HG03025 (cell line): ENCODE results near the gene ELOVL5.
"Not testable (repeated sequence)": the region's sequence is repeated elsewhere in the genome, so short reads cannot be mapped to it uniquely, and the experiment has no call there.

Experiments
- ATAC-seq: cut with Tn5 transposase; IDR thresholded peaks from one replicate; pipeline ENCODE4 v1.9.1; 2021; ENCODE audit warnings: mild to moderate bottlenecking, moderate library complexity; ENCODE audit not compliant: unreplicated experiment, low FRiP score

ELOVL5 gene, protein sequence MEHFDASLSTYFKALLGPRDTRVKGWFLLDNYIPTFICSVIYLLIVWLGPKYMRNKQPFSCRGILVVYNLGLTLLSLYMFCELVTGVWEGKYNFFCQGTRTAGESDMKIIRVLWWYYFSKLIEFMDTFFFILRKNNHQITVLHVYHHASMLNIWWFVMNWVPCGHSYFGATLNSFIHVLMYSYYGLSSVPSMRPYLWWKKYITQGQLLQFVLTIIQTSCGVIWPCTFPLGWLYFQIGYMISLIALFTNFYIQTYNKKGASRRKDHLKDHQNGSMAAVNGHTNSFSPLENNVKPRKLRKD

DNA sequence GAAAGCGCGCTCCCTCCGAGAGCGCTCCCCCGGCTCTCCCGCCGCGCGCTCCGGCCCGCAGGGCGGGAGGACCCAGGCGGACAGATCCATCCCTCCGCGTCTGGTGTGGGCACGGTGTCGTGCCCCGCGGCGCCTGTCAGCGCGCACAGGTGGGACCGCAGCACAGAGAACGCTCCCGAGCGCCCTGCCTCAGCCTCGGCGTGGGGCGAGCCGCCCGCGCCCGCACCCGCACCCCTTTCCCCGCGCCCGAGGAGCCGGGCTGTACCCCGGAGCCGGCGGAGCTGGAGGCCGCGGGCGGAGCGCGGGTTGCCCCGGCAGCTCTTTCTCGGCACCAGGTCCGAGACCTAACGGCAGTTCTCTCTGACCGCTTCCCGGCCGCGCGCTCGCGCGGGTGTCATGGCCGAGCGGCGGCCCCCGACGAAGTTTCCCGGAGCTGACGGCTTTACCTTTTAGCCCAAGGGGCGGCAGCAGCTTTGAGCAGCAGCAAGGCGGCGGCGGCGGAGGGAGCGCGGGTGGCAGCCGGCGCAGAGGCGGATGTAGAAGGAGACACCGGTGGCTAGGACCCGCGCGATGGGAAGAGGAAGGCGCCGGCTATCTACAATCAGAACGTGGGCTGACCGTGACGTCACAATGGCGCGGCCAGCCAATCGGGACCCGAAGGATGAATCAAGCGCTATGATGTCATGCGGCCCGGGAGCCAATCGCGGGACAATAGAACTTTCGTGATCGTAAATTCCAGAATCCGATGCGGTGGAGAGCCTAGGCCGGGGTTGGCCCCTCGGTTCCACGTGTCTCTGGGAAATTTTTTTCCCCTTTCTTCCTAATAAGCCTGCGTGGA lies at the start of gene ELOVL5:
TSS of gene ELOVL5 (minus strand) at position 580 of the 838 bp plus-strand sequence. CDS start 53,251 bp downstream, outside the sequence.
- peak; percentile 74 for ATAC-seq

DNA sequence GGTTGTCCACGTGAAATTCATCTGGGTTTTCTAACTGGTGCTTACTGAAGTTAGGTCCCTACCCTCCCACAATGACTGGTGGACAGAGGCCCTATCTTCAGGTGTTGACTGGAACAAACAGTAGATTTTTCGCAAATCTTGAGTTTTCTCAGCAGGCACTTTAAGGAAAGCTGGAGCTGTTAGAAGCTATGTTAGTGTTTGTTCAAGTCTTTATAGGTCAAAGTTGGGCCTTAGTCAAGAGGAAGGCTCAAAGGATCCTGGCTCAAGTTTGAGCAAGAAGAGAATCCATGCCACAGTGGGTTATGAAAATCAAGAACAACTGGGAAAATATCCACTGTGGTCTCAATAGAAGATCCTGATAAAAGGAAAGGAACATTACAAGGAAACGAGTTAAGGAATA lies 48.5 kb upstream of the ELOVL5 start:
- no peak for ATAC-seq

DNA sequence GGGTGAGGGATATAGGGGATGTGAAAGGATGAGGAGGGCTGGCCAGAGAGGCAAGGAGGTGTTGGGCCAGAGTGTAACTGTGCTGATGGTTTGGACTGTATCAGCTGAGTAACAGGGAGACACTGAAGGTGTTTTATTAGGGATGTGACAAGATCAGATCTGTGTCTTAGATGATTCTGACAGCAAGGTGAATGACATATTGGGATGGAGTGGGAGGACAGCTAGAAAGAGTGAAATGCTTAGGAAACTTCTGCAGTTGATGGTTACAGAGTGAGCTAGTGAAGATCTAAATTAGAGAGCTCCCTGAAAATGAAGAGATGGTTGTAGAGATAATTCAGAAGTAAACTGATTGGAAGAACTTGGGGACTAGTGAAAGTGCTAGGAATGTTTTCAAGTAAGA lies 47.2 kb upstream of the ELOVL5 start:
- no peak for ATAC-seq

DNA sequence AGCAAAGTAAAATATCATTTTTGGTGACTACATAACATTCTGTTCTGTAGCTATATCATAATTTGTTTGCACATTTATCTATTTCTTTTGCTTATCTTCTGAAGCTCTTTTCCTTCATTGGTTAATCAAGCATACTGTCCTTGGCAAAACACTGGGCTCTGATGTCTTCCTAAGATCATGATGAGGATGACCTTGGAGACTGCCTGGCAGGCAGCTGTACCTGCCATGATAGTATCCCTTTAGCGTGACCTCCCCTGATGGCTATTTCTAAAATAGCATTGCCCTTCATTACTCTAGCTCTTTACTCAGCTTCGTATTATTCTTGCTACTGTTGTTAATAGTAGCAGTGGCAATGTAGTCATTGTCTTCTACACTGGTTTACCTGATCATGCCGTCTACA lies 46.0 kb upstream of the ELOVL5 start:
- ATAC-seq, result no peak

DNA sequence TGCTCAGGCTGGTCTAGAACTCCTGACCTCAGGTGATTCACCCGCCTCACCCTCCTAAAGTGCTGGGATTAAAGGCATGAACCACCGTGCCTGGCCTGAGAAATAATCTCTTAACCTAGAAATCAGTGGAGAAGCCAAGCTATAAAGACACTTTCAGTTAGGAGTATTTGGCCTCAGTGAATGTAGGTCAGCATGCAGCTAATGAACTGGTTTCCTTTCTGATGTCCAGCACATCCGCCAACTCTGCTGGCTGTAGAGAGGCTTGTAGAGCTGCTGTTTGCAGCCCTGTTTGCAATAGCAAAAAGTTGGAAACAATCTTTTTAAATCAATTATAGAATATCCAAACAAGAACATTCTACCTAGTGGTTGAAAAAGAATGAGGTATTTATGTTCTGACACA lies 42.4 kb upstream of the ELOVL5 start:
- ATAC-seq, result no peak

DNA sequence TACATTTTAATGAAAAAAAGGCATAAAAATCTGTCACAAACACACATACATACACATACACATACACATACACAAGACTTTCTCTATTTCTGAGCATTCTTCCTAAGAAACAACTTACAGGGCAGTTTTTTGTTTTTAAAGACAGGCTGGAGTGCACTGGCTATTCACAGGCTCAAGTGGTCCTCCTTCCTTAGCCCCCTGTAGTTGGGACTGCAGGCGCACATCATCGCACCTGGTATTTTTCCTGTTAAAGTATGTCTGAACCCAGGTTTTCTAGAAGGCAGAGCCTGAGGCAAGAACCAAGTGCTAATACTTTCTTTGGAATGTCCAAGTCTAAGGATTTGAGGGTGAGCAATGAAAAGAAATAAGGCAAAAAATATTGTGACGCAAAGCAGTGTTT lies 41.3 kb upstream of the ELOVL5 start:
- ATAC-seq, result no peak

DNA sequence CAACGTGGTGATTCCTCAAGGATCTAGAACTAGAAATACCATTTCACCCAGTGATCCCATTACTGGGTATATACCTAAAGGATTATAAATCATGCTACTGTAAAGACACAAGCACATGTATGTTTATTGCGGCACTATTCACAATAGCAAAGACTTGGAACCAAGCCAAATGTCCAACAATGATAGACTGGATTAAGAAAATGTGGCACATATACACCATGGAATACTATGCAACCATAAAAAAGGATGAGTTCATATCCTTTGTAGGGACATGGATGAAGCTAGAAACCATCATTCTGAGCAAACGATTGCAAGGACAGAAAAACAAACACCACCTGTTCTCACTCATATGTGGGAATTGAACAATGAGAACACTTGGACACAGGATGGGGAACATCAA lies 39.9 kb upstream of the ELOVL5 start:
- not testable (repeated sequence) for ATAC-seq

DNA sequence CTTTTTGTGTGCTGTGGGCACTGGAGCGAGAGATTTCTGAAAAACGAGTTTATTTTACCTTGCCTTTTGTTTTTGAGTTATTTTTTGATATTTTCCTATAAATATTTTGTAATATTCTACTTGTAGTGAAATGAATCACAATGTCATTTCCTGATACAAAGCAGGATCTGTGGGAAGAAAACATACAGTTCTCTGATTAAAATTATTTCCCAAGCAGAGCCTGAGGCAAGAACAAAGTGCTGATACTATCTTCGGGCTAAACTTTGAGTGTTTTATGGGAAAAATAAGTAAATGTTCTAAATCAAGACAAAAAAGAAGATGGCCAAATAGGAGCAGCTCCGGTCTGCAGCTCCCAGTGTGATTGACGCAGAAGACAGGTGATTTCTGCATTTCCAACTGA lies 33.7 kb upstream of the ELOVL5 start:
- ATAC-seq, result no peak

DNA sequence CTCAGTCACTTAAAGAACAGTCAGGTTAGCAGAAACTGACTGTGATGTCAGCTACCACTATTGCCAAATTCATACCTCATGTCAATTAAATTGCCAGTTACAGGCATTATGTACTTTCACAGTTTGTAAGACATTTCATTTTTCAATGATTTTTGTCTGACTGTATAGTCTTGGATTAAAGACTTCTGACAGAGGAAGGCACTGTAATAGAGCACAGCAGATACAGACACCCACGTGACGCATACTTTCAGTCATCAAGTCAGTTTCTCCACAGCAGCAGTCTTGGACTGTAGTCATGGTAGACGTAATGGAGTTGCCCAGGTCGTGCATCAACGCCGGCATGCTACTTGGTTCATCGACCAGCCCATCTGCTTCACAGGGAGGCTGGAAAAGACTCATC lies 29.5 kb upstream of the ELOVL5 start:
- no peak for ATAC-seq

DNA sequence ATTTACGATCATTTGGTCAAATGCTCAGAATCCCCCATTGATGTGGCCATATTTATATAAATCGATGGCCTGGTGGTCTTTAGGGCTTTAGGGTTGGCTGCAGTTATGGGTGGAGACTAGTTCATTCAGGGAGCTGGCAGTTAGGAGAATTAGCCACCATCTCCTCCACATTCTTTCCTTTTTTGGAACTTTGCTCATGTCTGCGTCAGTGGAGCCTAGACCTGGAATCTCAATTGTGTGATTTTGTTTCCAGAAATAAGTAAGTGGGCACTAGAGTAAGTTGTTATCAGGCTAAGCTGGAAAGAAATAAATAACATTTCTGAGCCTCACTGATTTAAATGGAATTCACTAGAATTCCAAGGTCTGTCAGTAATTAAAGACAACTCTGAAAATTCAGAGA lies 29.0 kb upstream of the ELOVL5 start:
- ATAC-seq, result no peak

DNA sequence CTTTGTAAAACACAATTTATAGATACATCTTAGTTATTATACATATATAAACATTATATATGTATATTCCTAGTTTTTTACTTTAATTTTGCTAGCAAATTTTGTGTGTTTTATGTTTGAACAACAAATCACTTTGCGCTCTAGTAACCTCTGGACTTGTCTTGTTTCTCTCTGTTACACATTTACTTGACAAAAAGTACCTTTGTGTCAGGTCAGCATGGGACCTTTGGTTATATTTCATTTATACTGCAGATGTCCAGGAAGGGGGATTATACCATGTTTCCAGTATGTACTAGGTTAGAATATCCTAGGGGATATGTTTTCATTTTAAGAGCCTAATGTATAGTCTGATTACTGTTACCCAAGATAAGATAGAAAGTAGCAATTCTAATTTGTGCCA lies 28.5 kb upstream of the ELOVL5 start:
- no peak for ATAC-seq

DNA sequence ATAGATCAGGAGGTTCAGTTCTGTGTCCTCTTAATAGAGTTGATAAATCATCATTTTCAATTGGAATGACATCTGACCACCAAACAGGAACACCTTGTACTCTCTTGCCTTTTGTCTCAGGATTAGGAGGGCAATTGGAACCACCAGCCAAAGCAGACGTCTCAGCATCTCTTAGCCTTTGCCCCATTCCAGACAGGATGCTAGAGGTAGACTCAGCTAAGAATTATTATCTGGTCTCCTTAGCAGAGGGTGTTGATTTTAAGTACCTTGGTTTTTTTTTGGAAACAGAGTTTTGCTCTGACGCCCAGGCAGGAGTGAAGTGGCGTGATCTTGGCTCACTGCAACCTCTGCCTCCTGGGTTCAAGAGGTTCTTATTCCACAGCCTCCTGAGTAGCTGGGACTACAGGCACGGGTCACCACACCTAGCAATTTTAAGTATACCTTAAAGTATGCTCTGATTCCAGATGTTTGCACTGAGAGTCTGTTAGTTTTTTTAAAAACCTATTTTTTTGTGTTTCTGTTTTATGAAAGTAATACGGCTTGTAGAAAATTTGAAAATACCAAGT lies 28.0 kb upstream of the ELOVL5 start:
- no peak for ATAC-seq

DNA sequence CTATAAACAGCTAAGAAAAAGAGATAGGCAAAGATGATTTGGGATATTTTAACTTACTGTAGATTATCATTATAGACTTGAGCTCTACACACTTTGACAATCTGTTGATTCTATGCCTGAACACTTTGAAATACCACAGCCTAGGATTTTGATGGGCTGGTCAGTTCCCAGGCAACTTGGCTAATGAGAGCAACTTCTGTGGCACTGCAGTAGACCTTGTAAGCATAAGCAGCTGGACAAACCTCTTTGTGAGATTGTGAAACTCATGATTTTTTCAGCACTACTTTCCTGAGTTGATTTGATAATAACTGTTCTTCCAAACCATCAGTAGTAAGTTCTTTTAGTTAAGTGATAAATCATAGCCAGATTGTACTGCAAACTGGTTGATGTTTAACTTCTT lies 27.1 kb upstream of the ELOVL5 start:
- no peak for ATAC-seq

DNA sequence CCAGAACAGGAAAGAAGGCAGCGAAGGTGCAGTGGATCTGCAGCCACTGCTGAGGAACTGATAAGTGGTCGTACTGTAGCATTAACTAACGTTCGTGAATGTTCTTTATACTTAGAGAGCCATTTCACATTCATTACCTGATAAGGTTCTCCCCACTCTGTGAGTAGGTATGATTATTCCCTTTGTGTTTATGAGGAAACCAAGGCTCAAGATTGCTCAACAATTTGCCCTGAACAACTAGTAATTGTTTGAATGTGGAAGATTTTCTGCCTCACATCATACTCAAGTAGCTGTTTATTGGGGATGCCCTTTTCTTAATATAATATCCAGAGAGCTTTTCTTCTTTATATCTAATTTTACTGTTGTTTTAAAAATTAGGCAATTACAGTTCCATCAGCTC lies 24.9 kb upstream of the ELOVL5 start:
- no peak for ATAC-seq

DNA sequence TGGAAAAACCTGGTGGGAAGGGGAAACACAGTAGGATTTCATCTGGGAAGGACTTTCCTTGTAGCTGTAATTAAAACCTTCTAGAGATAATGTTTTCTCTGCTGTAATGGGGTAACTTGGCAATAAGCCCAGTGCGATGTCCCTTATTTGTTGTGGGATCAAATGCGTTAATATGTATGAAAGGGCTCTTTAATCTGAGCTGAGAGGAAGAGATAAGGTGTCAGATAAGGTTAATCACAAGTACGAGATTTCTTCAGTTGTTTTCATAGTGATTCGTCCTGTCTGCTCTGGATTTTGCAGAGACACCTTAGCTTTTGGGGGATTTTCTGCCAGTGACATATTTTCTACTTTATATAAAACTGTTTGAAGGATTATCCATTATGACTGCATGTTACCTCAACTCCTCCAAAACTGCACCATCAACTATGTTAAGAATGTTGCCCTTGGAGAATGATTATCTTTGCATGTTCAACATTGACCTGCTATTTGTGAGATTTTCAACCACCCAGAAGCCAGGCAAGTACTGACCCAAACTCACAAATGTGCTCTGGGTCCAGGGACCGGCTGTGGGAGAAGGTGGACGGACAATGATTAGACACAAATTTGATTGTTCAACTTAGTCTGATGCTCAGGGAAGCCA lies 21.2 kb upstream of the ELOVL5 start:
- ATAC-seq, result no peak

DNA sequence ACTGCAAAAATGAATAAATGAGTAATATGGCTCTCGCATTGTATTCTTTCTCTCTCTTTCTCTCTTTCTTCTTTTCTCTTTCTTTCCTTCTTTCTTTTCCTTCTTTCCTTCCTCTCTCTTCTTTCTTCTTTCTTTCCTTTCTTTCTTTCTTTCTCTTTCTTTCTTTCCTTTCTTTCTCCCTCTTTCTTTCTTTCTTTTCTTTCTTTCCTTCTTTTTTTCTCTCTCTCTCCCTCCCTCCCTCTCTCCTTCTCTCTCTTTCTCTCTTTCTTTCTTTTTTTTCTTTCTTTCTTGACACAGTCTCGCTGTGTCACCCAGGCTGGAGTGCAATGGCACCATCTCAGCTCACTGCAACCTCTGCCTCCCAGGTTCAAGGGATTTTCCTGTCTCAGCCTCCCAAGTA lies 20.3 kb upstream of the ELOVL5 start:
- ATAC-seq, result no peak

DNA sequence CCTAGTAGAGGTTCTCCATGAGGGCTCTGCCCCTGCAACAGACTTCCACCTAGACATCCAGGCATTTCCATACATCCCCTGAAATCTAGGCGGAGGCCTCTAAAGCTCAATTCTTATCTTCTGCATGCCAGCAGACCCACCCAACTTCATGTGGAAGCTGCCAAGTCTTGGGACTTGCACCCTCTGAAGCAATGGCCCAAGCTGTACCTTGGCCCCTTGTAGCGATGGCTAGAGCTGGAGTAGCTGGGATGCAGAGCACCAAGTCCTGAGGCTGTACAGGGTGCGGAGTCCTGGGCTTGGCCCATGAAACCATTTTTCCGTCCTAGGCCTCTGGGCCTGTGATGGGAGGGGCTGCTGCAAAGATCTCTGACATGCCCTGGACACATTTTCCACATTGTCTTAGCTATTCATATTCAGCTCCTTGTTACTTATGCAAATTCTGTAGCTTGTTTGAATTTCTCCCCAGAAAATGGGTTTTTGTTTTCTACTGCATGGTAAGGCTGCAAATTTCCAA lies 17.4 kb upstream of the ELOVL5 start:
- no peak for ATAC-seq

DNA sequence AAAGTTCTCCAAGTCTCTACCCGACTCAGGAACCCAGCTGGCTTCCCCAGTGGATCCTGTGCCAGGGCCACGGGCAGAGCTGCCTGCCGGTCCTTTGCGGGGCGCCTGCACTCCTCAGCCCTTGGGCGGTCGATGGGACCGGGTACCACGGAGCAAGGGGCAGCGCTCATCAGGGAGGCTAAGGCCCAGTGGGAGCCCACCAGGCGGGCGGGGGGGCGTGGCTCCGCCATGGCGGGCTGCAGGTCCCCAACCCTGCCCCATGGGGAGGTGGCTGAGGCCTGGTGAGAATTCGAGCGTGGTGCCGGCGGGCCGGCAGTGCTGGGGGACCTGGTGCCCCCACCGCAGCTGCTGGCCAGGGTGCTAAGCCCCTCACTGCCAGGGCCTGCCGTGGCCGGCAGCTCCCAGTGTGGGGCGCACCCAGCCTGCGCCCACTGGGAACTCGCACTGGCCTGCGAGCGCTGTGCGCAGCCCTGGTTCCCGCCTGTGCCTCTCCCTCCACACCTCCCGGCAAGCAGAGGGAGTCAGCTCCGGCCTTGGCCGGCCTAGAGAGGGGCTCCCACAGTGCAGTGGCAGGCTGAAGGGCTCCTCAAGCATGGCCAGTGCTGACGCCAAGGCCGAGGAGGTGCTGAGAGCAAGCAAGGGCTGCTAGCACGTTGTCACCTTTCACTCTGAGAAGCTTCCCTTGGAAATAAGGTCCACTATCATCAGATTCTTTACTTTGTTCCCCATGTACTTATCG lies 14.8 kb upstream of the ELOVL5 start:
- ATAC-seq, result no peak

DNA sequence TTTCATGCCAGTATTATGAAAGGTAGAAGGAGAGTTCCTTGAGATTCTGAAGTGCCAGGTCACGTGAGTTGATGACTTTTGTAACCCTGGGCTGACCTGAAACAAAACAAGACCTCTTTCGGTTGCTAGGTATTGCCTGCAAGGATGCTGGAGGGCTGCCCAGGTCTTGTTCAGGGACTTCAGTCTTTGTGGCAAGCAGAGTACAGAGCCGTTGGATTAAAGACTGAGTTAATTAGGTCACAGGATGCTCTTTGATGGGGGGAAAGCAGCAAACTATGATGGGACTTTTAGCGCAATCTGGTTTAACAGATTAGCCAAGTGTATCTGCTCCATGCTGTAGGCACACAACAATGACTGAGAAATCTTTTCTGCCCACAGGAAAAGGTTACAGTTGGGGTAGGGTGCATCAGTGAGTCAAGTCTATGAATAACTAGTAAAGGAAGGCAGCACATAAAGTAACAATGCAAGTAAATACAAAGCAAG lies 12.8 kb upstream of the ELOVL5 start:
- ATAC-seq, result no peak
